Activated CD8-positive, alpha-beta memory T cell treated with anti-CD3 and anti-CD28 coated beads for 48 hours (primary cell): Measurements from ENCODE around the gene RPF1.
"Not testable (repeated sequence)": the region's sequence is repeated elsewhere in the genome, so short reads cannot be mapped to it uniquely, and the experiment has no call there.

Source experiments
- DNase-seq, 3 experiments: peaks; one replicate each; pipeline ENCODE4 v3.0.0-alpha.2; 2020; ENCODE audit warnings: low read depth in 2 of 3, low spot score in 2 of 3

RPF1 gene

GRCh38 chr1:84478876-84479868, at the start of gene RPF1:
TSS of gene RPF1 (plus strand) at chr1:84479266. CDS start at chr1:84479282, 16 bp downstream.
- peak; percentile 47 to 60 (median 53) for DNase-seq

GRCh38 chr1:84430546-84430945, 48.5 kb upstream of the RPF1 start:
- no peak for DNase-seq

DNA sequence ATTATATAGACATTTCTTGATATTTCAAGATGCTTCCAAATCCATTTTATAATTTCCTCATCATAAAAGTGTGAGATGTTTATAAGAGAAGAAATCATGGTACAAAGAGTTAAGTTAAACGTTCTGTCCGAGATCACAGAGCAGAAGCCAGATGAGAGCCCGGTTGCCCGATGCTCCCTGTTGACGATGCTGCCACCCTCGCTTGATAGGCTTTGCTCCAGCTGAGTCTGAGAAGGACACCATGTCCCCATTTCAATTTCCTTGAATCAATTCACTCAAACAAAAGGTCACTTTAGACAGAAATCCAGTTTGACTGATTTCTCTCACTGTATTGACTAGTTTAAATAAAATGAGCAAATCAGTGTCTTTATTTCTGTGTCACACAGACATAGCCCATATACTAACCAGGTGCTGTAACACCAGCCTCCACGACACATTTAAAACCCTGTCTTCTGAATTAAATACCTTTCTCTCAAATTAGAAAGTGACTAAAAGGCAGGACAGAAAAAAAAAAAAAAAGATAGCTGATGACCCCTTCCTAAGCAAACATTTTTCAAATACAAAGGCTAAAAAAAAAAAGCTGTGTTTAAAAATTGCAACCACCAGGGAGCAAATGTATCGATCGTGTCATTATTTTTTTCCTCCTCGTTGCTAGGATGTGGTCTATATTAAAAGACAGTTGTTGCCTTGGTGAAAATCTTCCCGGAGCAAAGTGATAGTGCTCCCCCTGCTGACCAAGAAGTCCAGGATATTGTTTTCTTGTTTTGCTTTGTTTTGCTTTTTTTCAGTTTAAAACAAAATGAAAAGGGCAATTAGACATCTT, 45.6 kb upstream of the RPF1 start:
- no peak for DNase-seq

DNA sequence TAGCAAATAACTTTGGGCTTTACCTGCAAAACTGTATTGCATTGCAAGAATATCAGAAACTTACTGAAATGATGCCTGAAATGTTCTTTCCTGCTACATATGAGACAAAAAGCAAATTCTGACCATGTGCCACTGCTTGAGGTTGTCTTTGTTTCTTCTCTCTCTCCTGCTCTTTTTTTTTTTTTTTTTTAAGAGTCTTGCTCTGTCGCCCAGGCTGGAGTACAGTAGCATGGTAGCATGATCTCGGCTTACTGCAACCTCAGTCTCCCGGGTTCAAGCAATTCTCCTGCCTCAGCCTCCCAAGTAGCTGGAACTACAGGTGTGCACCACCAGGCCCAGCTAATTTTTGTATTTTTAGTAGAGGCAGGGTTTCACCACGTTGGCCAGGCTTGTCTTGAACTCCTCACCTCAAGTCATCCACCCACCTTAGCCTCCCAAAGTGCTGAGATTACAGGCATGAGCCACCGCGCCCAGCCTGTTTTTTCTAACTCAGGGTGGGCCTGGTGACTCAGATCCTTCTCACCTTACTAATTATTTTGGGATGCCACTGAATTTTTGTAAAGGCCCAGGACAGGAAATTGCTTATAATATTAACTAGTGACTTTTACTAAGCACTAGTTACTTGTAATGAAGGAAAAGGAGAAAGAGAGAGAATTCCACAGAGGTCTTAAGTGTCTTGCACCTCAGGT, 44.8 kb upstream of the RPF1 start:
- no peak for DNase-seq

GRCh38 chr1:84434801-84435549, 44.1 kb upstream of the RPF1 start:
- DNase-seq, result no peak

GRCh38 chr1:84436876-84437655, 42.0 kb upstream of the RPF1 start:
- no peak for DNase-seq

DNA sequence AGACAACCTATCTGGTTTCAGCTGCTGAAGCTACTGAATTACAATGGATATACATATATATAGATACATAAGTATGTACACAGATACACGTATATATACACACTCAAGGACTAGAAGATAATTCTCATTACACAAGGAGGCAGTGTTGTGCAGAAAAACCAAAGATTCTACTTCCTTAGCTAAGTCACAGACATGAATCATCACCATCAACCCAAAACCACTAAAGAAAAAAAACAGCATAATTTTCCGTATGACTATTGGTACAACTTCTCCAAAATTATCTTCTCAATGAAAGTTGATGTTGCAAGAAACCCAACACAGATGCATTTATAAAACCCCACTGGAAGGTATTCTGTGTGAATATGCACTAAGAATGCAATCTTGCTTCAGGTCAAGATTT, 36.8 kb upstream of the RPF1 start:
- no peak for DNase-seq

DNA sequence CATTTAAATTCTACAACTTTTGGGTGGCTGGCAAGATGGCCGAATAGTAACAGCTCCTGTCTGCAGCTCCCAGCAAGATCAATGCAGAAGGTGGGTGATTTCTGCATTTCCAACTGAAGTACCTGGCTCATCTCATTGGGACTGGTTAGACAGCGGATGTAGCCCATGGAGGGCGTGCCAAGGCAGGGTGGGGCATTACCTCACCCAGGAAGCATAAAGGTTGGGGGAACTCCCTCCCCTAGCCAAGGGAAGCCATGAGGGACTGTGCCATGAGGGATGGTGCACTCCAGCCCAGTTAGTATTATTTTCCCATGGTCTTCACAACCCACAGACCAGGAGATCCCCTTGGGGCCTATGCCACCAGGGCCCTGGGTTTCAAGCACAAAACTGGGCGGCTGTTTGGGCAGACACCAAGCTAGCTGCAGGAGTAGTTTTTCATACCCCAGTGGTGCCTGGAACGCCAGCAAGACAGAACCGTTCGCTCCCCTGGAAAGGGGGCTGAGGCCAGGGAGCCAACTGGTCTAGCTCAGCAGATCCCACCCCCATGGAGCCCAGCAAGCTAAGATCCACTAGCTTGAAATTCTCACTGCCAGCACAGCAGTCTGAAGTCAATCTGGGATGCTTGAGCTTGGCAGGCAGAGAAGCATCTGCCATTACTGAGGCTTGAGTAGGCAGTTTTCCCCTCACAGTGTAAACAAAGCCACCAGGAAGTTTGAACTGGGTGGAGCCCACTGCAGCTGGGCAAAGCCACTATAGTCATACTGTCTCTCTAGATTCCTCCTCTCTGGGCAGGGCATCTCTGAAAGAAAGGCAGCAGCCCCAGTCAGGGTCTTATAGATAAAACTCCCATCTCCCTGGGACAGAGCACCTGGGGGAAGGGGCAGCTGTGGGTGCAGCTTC, 36.1 kb upstream of the RPF1 start:
- DNase-seq, result not testable (repeated sequence)

DNA sequence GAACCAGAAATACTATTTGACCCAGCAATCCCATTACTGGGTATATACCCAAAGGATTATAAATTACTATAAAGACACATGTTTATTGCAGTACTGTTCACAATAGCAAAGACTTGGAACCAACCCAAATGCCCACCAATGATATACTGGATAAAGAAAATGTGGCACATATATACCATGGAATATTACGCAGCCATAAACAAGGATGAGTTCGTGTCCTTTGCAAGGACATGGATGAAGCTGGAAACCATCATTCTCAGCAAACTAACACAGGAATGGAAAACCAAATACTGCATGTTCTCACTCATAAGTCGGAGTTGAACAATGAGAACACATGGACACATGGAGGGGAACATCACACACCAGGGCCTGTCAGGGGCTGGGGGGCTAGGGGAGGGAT, 30.4 kb upstream of the RPF1 start:
- DNase-seq, result not testable (repeated sequence)

DNA sequence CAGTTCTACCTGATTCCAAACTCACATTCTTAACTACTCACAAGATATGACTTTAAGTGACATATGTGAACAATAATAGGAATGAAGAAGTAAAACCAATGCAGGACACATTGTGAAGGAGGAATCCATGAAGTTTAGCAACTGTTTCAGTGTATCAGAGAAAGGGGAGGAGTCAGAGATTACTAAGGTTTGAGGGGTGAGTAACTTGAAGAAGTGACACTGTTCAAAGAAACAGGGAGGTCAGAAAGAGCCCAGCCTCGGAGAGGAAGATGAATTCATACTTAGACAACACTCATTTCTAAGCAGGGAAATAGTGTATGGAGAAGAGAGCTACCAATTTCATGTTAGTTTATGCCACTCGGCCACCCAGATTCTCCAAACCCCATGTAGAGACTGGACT, 28.2 kb upstream of the RPF1 start:
- DNase-seq, result no peak

DNA sequence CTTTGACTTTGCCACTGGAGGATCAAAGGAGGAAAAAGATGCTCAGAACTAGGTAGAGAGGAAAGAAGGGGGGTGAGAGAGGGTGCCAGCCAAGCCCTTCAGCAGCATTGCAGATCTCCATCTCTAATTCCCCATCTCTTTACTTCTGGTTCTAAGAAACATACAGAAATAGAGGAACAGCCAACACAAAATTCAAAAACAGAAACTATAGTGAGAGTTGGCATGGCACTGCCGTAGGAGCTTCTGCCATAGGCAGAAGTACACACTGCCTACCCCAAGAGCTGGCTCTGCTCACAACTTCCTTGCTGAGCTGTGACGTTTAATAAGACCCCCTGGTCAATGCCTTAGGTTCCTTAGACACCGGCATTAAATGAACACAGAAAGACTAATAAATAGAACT, 26.6 kb upstream of the RPF1 start:
- no peak for DNase-seq

DNA sequence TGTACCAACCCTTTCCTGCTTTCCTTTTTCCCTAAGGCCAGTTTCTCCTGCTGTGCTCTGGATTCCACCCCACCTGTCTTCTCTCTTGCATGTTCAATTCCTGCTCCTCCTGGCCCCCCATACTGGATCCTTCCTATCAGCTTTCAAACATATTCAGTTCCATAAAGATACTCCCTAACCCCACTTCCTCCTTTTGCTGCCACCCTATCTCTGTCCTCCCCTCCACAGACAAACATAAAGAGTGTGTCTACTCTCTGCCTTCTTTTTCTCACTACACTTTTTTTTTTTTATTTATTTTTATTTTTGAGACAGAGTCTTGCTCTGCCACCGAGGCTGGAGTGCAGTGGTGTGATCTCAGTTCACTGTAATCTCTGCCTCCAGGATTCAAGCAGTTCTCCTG, 16.9 kb upstream of the RPF1 start:
- no peak for DNase-seq

- DNase-seq, result no peak
Observed at GRCh38 chr1:84467298-84467697, 11.8 kb upstream of the RPF1 start.

DNA sequence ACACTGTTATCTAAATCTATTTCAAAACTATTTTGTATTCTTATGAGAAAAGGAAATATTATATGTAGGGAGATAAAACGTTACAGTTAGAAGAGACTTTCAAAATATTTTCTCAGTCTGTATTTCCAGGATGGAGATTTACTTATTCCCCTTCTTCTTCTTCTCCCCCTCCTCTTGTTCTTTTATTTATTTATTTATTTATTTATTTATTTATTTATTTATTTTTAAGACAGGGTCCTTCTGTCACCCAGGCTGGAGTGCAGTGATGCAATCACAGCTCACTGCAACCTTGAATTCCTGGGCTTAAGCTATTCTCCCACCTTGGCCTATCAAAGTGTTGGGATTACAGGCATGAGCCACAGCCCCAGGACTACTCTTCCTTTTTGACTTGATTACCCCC, 2.8 kb upstream of the RPF1 start:
- no peak for DNase-seq

- DNase-seq, result no peak
Observed at GRCh38 chr1:84479998-84480397, 932 bp downstream of the RPF1 start.

DNA sequence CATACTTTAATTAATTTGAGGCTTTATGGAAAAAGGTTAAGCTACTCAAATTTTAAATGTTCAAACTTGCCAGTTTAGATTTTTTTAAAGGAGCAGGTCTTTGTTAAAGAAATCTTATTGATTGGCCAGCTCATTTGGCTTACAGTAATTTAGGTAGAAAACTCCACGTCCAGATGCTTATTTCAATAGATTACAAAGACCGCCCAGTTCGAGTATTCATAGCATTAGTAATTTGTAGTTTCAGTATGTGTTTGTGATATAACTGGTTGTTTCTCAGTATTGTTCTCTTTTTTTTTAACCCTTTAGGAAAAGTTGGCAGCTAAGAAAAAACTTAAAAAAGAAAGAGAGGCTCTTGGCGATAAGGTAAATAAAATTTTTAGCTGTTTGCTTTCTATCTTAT, 1.6 kb downstream of the RPF1 start:
- no peak for DNase-seq

GRCh38 chr1:84481317-84481716, 2.3 kb downstream of the RPF1 start:
- no peak for DNase-seq

DNA sequence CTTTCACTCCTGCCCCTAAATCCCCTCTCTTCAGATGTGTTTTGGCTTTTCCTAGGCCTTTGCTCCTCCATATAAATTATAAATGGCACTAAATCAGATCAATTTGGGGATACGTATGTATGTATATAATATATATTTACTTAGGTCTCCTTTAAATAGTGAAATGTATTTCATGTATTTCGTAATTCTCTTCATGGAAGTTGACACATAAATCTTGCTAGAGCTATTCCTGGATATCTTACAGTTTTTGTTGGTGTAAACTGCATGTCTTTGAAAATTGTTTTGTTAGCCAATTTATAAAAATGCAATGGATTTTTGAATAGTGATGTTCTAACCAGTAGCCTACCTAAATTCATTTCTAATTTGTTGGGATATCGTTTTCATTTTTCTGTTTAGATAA, 9.0 kb downstream of the RPF1 start:
- no peak for DNase-seq

DNA sequence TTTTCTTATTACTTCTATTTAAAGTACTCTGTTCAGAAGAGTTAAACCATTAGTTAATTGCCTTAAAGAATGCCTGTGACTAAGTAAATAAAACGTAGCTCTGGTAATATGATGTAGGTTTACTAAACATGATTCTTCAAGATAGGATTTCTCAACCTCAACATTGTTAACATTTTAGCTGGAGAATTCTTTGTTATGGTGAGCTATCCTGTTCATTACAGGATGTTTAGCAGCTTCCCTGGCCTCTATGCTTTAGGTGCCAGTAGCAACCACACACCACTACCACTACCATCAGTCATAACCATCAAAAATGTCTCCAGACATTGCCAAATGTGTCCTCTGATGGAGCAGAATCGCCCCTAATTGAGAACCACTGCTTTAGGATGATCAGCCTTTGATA, 10.7 kb downstream of the RPF1 start:
- no peak for DNase-seq
